Diencephalon (tissue), 1 donor: ENCODE data around the gene ADAM20. TPM values are rescaled to one million over a fixed set of nuclear protein-coding genes. Genes with fewer than 3 reads are reported as not detected.

ENCODE experiments used
- small RNA-seq: library from RNA; depleted of rRNA; stranded (forward); fragments of <200 nt; gene quantifications from one replicate; pipeline ENCODE3, GENCODE V24; 2014
- total RNA-seq: library from RNA; depleted of rRNA; stranded (reverse); fragments of >200 nt; gene quantifications from one replicate; pipeline ENCODE4 v1.2.3, GENCODE V29; 2014

The ADAM20 gene
- 3.7 TPM for total RNA-seq

DNA sequence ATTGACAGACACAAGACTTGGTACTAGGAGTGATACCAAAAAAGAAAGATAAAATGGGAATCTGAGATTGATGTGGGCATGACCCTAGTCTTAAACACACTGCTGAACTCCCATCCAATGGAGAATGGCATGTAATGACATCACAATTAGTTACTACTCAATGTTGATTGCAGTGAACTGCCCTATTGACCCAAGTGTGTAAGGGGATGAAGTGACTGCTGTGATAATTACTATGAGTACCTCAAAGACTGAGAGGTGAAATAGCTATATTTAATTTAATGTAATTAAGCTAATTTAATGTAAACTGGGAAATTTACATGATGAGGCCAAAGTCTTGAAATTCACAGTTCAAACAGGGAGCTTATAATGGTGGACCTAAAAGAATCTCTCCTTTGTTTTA, at the start of gene ADAM20:
TSS of gene ADAM20 (minus strand) at position 101 of the 400 bp plus-strand sequence. CDS start 10,247 bp downstream, outside the sequence.

Small RNA genes lying within 50 kb of the gene (small RNA-seq; reads per million reads assigned to genes)
- gene RNU6-659P, result not detected

Other genes with a start within 250 kb of the ADAM20 start
- gene COX16, start 175.3 kb downstream of the ADAM20 start, total RNA-seq, result 54.4 TPM
- 33.7 TPM for gene SYNJ2BP, start 117.9 kb downstream of the ADAM20 start, total RNA-seq
- gene ADAM21, start 82.8 kb downstream of the ADAM20 start, total RNA-seq, result 0.69 TPM
- 57.9 TPM for gene MED6, start 65.7 kb upstream of the ADAM20 start, total RNA-seq
- 29.3 TPM for gene TTC9, start 106.9 kb upstream of the ADAM20 start, total RNA-seq